ENCODE data around the gene KRT86.
"Not testable (repeated sequence)": the region's sequence is repeated elsewhere in the genome, so short reads cannot be mapped to it uniquely, and the experiment has no call there.

KRT86 gene

DNA sequence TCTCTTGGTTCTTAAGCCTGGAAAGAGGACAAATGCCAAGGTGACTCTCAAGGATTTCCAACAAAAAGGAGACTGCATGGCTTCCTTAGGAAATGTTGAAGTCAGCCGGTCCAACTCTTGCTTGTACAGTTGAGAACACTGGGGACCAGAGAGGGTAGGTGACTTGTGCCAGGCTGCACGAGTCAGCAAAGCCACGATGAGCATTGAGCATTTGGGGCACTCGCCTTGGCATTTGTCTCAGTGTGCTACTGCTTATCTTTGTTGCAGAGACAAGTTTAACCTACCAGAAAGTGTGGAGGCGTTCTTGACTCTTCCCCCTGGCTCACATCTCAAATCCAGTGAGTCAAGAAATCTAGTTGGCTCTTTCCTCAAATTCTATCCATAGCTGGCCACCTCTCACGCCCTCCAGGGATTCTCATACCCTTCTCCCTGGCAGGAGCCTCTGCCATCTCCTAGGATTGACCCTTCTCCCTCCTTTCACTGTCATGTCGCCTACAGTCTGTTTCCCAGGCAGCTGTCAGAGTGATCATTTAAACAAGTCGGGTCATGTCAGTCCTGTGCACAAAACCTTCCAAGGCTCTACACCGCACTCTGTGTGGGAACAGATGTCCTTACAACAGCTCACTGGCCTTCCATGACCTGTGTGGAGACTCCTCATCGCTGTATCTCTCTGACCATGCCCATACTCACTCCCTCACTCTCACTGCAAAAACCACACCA, 64.0 kb downstream of the KRT86 start:
- no peak overlapping the region for H3K4me3 ChIP-seq (replicated peaks in 1 of 2; ENCODE audit: low read depth in 2 of 2, low read length in 2 of 2)
- no peak for DNase-seq (ENCODE audit: low read depth in 2 of 2)
- TF ChIP-seq, protein P1, sequence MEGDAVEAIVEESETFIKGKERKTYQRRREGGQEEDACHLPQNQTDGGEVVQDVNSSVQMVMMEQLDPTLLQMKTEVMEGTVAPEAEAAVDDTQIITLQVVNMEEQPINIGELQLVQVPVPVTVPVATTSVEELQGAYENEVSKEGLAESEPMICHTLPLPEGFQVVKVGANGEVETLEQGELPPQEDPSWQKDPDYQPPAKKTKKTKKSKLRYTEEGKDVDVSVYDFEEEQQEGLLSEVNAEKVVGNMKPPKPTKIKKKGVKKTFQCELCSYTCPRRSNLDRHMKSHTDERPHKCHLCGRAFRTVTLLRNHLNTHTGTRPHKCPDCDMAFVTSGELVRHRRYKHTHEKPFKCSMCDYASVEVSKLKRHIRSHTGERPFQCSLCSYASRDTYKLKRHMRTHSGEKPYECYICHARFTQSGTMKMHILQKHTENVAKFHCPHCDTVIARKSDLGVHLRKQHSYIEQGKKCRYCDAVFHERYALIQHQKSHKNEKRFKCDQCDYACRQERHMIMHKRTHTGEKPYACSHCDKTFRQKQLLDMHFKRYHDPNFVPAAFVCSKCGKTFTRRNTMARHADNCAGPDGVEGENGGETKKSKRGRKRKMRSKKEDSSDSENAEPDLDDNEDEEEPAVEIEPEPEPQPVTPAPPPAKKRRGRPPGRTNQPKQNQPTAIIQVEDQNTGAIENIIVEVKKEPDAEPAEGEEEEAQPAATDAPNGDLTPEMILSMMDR (IDR thresholded peaks at IDR 0.05; ENCODE audit: low read depth, low read length): no peak

DNA sequence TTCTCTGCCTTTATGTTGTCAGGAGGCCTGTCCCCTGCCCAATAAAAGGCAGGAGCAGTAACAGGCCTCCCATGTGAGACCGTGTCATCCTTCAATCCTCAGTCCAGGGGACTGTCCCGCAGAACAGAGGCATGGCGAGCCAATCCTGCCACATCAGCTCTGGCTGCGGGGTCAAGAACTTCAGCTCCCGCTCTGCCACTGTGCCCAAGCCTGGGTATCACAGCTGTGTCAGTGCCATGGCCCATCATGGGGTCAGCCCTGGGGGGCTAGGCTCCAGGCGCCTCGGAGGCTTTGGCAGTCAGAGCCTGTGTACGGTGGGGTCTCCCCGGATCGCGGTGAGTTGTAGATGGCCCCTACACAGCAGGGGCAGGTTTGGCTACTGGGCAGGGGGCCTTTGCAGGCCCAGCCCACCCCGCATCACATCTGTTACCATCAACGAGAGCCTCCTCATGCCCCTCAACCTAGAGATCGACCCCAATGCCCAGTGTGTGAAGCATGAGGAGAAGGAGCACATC, 66.7 kb downstream of the KRT86 start:
- no peak for DNase-seq (ENCODE audit: low read depth in 2 of 2)
- TF ChIP-seq, protein P1 (IDR thresholded peaks at IDR 0.05; ENCODE audit: low read depth, low read length): no peak
- H3K4me3 ChIP-seq (replicated peaks in 1 of 2; ENCODE audit: low read depth in 2 of 2, low read length in 2 of 2): no peak overlapping the region

DNA sequence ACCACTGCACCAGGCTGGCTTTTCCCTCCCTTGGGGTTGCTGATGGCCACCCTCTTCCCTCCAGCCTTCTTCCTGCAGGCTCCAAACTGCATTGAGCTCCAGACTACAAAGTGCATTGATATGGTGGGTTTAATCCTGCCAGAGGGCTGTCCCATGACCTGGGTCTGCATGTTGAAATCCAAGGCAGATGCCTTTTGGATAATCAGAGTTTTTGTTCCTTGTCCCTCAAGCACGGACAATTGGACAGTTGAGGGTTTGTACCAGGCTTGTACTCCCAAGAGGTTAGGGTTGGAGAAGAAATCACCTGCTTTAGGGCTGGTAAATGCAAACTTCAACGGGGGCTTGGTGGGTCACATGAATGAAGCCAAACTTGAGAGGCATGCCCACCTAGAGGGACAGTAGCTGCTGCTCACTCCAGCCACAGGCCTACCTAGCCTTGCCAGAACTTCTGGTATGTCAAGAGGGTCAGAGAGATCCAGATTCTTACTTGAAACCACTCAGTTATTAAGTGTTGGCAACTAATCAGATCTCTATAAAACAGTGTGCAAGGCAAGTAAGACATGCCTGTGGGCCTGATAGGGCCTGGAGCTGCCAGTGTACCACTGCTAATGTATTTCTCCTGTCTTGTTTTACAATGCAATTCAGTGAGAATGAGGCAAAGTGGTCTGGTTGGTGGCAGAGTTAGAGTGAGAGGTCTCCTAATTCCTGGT, 68.5 kb downstream of the KRT86 start:
- no peak for DNase-seq (ENCODE audit: low read depth in 2 of 2)
- no peak overlapping the region for H3K4me3 ChIP-seq (replicated peaks in 1 of 2; ENCODE audit: low read depth in 2 of 2, low read length in 2 of 2)
- TF ChIP-seq, protein P1 (IDR thresholded peaks at IDR 0.05; ENCODE audit: low read depth, low read length): no peak

DNA sequence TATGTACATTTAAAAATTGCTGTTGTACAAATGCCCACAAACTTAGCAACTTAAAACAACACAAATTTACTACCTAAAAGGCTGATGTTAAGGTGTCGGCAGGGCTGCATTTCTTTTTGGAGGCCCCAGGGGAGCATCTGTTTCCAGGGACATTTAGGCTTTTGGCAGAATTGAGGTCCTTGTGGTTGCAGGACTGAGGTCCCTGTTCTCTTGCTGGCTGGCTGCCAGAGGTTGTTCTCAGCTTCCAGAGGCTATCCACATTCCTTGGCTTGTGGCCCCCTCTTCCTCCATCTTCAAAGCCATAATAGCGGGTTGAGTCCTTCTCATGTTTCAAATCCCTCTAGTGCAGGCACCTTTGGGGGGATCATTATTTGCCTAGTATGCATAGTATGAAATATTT, 69.1 kb downstream of the KRT86 start:
- TF ChIP-seq, protein P1 (IDR thresholded peaks at IDR 0.05; ENCODE audit: low read depth, low read length): no peak
- no peak for DNase-seq (ENCODE audit: low read depth in 2 of 2)
- H3K4me3 ChIP-seq (replicated peaks in 1 of 2; ENCODE audit: low read depth in 2 of 2, low read length in 2 of 2): no peak overlapping the region

DNA sequence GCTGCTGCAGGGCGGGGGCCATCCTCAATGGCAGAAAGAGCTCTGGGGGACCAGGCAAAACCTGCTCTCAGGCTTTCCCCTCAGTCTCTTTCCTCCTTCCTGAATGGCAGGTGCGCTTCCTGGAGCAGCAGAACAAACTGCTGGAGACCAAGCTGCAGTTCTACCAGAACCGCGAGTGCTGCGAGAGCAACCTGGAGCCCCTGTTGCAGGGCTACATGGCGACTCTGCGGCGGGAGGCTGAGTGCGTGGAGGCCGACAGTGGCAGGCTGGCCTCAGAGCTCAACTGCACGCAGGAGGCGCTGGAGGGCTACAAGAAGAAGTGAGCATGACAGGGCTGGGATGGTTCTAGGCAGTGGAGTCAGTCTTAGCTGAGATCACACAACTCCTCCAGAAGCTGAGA, 69.7 kb downstream of the KRT86 start:
- DNase-seq (ENCODE audit: low read depth in 2 of 2): no peak
- no peak overlapping the region for H3K4me3 ChIP-seq (replicated peaks in 1 of 2; ENCODE audit: low read depth in 2 of 2, low read length in 2 of 2)
- TF ChIP-seq, protein P1 (IDR thresholded peaks at IDR 0.05; ENCODE audit: low read depth, low read length): no peak

DNA sequence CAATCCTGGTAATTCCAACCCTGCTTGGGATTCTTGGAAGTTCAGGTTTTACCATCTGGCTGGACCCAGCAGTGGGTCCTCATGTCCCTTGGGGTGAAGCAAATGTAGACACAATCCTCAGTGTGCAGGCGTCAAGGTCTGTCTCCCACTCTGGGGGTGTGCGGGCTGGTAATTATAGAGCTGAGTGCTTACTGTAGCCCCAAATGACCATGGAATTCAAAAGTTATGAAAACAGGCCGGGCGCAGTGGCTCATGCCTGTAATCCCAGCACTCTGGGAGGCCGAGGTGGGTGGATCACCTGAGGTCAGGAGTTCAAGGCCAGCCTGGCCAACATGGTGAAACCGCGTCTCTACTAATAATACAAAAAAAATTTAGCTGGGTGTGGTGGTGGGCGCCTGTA, 70.6 kb downstream of the KRT86 start:
- H3K4me3 ChIP-seq (replicated peaks in 1 of 2; ENCODE audit: low read depth in 2 of 2, low read length in 2 of 2); DNase-seq (ENCODE audit: low read depth in 2 of 2): not testable (repeated sequence)

DNA sequence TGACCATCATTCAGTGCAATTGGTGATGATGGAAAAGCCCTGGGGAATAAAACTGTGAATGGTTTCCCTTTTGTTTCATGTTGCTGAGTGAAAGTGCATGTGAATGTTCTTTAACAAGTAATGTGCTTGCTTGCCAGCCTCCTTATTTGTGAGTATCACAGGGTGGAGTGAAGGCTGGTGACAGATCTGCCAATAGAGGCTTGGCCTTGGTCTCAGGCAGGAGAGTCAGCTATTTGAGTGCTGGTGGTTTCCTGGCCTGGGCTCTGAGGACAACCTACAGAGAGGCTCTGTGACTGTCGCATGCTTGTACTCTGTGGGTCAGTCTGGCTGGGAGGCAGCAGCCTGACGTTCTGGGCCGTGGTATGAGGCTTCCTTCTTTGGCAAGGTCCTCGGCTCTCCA, 72.1 kb downstream of the KRT86 start:
- TF ChIP-seq, protein P1 (IDR thresholded peaks at IDR 0.05; ENCODE audit: low read depth, low read length): no peak
- no peak overlapping the region for H3K4me3 ChIP-seq (replicated peaks in 1 of 2; ENCODE audit: low read depth in 2 of 2, low read length in 2 of 2)
- no peak for DNase-seq (ENCODE audit: low read depth in 2 of 2)
